SW480 (cell line): ENCODE results near the gene KRTAP12-1.

Source experiments
- DNase-seq: peaks from one replicate; pipeline ENCODE4 v3.0.0-alpha.2; 2016; ENCODE audit warnings: low spot score

Gene KRTAP12-1, protein sequence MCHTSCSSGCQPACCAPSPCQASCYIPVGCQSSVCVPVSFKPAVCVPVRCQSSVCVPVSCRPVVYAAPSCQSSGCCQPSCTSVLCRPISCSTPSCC

DNA sequence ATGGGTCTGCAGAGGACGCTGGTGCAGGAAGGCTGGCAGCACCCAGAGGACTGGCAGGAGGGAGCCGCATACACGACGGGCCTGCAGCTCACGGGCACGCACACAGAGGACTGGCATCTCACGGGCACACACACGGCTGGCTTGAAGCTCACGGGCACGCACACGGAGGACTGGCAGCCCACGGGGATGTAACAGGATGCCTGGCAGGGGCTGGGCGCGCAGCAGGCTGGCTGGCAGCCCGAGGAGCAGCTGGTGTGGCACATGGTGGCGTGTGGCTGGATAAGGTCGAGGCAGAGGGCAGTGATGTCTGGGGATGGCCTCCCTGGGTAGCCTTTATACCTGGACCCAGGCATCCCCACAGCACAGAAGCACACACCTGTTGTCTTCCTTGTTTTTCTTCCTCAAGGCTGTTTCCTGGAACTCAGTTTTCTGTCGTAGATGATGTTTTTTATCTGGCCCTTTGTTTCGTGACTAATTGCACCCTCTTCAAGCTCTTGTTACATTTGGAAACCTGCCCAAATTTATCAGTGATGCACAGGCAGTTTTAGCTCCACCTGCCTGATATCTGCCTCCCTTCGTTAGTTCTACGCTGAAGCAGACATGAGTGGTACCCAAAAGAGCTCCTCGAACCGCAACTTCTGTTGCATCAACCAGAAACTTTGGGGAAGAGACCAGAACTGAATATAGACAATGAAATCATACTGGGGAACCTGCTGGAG, at the start of gene KRTAP12-1:
Gene KRTAP12-1, minus strand, starts transcription at position 303 of the 719 bp plus-strand sequence. Its CDS starts 40 bp downstream, at position 263.
- no peak for DNase-seq

DNA sequence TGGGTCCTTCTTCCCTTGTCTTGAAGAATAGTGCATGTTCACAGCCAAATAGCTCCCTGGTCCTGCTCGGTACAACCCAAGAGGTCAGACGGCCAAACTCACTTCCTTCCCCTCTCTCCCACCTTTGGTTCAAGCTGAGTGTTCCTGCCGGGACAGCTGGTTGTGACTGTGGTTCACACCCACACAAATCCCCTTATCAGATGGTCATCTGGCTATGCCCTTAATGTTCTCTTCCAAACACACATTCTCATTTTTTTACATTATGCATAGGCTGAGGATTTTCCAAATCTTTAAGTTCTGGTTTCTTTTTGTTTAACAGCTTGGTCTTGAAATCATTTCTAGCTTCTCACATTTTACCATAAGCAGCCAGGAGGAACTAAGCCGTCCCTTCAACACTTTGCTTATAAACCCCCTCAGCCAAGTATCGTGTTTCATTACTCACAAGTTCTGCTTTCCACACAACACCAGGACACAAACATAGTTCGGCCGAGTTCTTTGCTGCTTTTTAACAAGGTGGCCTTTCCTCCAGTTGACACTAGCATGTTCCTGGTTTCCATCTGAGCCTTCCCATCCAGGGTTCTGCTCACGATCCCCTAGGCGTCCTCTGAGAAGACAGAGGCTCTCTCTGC, 49.1 kb upstream of the KRTAP12-1 start:
- no peak for DNase-seq

GRCh38 chr21:44730028-44730395, 48.0 kb upstream of the KRTAP12-1 start:
- DNase-seq, result no peak

GRCh38 chr21:44729336-44730027, 47.5 kb upstream of the KRTAP12-1 start:
- DNase-seq, result peak; percentile 45

DNA sequence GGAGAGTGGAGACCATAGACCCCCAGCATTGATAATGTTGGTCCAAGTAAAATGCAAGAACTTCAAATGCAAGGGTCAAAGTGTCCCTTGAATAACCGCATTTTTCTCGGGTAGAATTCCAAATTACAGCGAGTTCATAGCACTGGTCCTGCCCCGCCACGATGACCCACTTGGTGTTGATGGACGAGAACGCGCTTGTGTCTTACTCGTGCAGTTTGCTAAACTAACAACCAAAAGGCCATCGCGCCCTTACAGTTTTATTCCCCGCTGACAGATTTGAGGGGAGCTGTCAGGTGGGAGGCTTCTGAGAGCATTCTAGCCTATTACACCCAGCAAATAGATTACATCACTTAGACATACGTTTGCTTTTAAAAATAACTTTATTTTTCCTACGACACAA, 46.8 kb upstream of the KRTAP12-1 start:
- no peak for DNase-seq

DNA sequence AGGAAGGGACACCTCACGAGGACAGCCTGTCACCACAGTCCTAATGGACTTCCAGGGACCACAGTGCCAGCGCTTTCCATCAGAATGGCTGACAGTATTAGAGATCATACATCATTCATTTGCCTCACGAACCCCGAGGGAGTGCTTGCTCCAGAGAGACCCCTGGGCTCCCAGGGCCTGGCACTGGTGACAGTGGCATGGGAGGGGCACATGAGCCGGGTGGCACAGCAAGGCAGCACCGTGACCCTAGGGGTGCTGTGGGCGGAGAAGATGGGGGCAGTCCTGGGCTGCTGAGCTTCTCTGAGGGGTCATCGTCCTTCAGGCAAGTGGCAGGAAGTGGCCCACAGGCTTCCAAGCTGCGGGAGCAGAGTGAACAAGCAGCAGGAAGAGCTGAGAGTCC, 45.8 kb upstream of the KRTAP12-1 start:
- DNase-seq, result no peak

GRCh38 chr21:44727321-44727720, 45.4 kb upstream of the KRTAP12-1 start:
- no peak for DNase-seq

DNA sequence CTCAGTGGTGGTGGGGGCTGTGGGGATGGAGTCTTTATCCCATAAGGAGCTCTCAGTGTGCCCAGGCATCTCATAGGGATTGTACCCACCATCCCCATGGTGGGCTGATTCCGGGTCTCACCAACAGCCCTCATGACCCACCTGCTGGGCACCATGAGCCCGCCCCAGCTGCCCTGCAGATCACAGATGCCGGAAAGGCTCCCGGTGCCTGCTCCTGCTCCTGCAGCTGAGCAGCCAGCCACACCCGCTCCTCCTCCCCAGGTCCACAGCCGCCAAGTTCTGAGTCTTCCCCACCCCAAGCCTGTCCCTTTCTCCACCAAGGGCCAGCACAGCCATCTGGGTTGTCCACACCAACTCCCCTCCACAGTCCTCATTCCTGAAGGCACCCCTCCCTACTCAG, 44.9 kb upstream of the KRTAP12-1 start:
- DNase-seq, result no peak

GRCh38 chr21:44724926-44725325, 43.0 kb upstream of the KRTAP12-1 start:
- DNase-seq, result no peak

GRCh38 chr21:44724196-44724595, 42.2 kb upstream of the KRTAP12-1 start:
- no peak for DNase-seq

GRCh38 chr21:44723177-44724131, 41.5 kb upstream of the KRTAP12-1 start:
- DNase-seq, result peak; percentile 74

- no peak for DNase-seq
Measured at GRCh38 chr21:44722731-44723130, 40.8 kb upstream of the KRTAP12-1 start.

- DNase-seq, result no peak
Measured at GRCh38 chr21:44720170-44720569, 38.2 kb upstream of the KRTAP12-1 start.

DNA sequence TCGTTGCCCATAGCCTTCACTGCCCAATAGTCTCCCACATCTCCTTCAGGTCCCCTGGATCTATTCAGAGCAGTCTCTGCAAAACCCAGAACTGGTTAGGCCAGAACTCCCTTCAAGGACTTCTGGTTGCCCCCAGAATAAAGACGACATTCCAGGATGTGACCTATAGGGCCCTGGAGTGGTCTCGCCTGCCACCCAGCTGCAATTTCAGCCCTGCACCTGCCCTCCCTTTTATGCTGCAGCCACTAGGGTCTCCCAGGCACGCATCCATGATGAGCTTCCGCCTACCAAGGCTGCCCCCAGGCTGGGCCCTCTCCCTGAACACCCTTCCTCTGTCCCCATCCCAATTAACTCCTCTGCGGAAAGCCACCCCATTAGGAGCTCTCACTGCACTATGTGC, 36.6 kb upstream of the KRTAP12-1 start:
- DNase-seq, result no peak

GRCh38 chr21:44718093-44718492, 36.1 kb upstream of the KRTAP12-1 start:
- no peak for DNase-seq

- no peak for DNase-seq
Measured at GRCh38 chr21:44716984-44717383, 35.0 kb upstream of the KRTAP12-1 start.

DNA sequence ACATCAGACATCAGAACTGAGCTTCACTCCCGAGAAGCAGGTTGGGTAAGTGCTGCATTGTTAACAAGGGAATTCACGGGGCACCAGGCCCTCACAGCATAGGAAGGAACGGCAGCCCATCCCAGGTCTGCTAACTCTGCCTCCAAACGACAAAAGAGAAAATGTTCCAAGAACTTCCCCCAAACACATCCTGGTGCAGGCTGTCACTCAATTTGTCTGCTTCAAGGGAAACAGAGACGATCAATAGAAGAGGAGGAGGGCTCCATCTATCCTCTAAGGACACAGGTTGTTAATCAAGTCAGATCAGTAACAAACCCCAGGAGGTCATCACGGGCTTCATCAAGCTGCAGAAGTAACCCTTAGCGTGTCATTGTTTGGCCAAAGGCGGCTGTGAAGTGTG, 32.9 kb upstream of the KRTAP12-1 start:
- DNase-seq, result no peak

GRCh38 chr21:44713846-44714245, 31.9 kb upstream of the KRTAP12-1 start:
- DNase-seq, result no peak

GRCh38 chr21:44713130-44713529, 31.2 kb upstream of the KRTAP12-1 start:
- DNase-seq, result no peak

- no peak for DNase-seq
Measured at GRCh38 chr21:44712203-44713028, 30.5 kb upstream of the KRTAP12-1 start.
